GM18505 (cell line): Measurements from ENCODE around the gene PLPPR3.
A peak's percentile ranks its signal among the peaks of the same experiment; 100 is the strongest.
"Not testable (repeated sequence)": the region's sequence is repeated elsewhere in the genome, so short reads cannot be mapped to it uniquely, and the experiment has no call there.

Source experiments
- ATAC-seq: cut with Tn5 transposase; IDR thresholded peaks from one replicate; pipeline ENCODE4 v1.9.1; 2021; ENCODE audit not compliant: unreplicated experiment
- POLR2A ChIP-seq: IDR thresholded peaks from 4 replicates; pipeline ENCODE4 v1.6.1; 2011; ENCODE audit warnings: borderline replicate concordance; ENCODE audit not compliant: insufficient read depth, insufficient read length; ENCODE audit errors: extremely low read depth

PLPPR3 gene

GRCh38 chr19:827710-828321, 6.1 kb upstream of the PLPPR3 start, which contains the start of gene AZU1:
Gene AZU1 (plus strand): TSS chr19:827837. CDS start chr19:827847, 10 bp downstream.
- no peak for TF ChIP-seq POLR2A
- no peak for ATAC-seq

GRCh38 chr19:827314-827709, 5.6 kb upstream of the PLPPR3 start:
- ATAC-seq: no peak
- no peak for TF ChIP-seq POLR2A

- ATAC-seq: no peak
- TF ChIP-seq POLR2A: no peak
Observed at GRCh38 chr19:825897-826644, 4.3 kb upstream of the PLPPR3 start.

GRCh38 chr19:824885-825284, 3.1 kb upstream of the PLPPR3 start:
- no peak for ATAC-seq
- TF ChIP-seq POLR2A: no peak

- TF ChIP-seq POLR2A: no peak
- ATAC-seq: no peak
Observed at GRCh38 chr19:823565-824121, 1.9 kb upstream of the PLPPR3 start.

GRCh38 chr19:821231-821824, 427 bp downstream of the PLPPR3 start:
- no peak for TF ChIP-seq POLR2A
- no peak for ATAC-seq

- not testable (repeated sequence) for ATAC-seq
Observed at GRCh38 chr19:820212-820611, 1.5 kb downstream of the PLPPR3 start.

GRCh38 chr19:816500-816857, 5.3 kb downstream of the PLPPR3 start:
- TF ChIP-seq POLR2A: no peak
- ATAC-seq: no peak

- no peak for TF ChIP-seq POLR2A
- ATAC-seq: no peak
Observed at GRCh38 chr19:815775-816499, 5.8 kb downstream of the PLPPR3 start.

- ATAC-seq: no peak
- TF ChIP-seq POLR2A: no peak
Observed at GRCh38 chr19:815079-815774, 6.5 kb downstream of the PLPPR3 start.

- TF ChIP-seq POLR2A: peak; percentile 6
- no peak for ATAC-seq
Observed at GRCh38 chr19:814152-815078, 7.3 kb downstream of the PLPPR3 start.
